Measurements from ENCODE around the gene GCFC2. TPM values are rescaled to one million over a fixed set of nuclear protein-coding genes. Genes with fewer than 3 reads are reported as not detected.

The GCFC2 gene
- total RNA-seq, 4 donors from 2014 or later: 25.1 to 52.1 (median 43.0) TPM

DNA sequence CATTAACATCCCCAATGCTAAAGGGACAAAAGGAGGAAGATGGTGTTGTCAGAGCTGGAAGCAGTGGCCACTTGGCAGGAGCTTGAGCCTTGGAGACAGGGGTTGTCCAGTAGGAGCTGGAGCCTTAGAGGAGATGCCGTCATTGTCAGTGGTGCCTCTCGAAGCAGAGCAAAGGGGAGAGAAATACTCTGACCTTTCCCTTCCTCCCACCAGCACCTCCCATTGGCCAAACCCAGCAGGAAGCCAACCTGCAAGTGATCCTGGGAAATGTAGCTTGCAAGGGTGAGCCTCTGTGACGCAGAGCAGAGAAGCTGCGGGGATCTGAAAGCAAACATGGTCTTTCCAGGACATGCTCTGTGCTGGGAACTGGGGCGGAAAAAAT, 97.9 kb downstream of the GCFC2 start:
- intact Hi-C loops (cut with DNase I; ENCODE audit: low total_unique reads): no loop called here
- TF ChIP-seq POLR2A (IDR thresholded peaks at IDR 0.05) (no peak), CTCF (IDR thresholded peaks at IDR 0.05) (no peak)
- no peak for DNase-seq

More for the DNA sequence above, 97.9 kb downstream of the GCFC2 start:
- Histone ChIP-seq H3K4me1 (no peaks in the 10 kb centered on the region), H3K9me3 (no peaks in the 10 kb centered on the region), H3K27ac (no peak overlapping the region), H3K36me3 (no peaks in the 10 kb centered on the region), H3K27me3 (no peaks in the 10 kb centered on the region), H3K4me3 (no peak overlapping the region)

Small RNA genes lying within 50 kb of the gene (small RNA-seq; reads per million reads assigned to genes)
- gene RF00012: not detected

Other genes starting within 250 kb of the GCFC2 start
- gene EVA1A, start 150.0 kb downstream of the GCFC2 start, total RNA-seq: 10 to 100 TPM in 1 of 4 donors, 1 to 10 TPM in 2, not detected in 1; 1.2 to 22.1 (median 2.3) TPM
- gene MRPL19, start 64.1 kb downstream of the GCFC2 start, total RNA-seq: 10 to 100 TPM; 27.9 to 64.0 (median 45.8) TPM

Measured in uterus (tissue), 4 donors.